Neural crest cell (in vitro differentiated cells): ENCODE data around the gene ZNF609. TPM values are rescaled to one million over a fixed set of nuclear protein-coding genes. Genes with fewer than 3 reads are reported as not detected.

Experiments used
- DNase-seq: peaks from one replicate; pipeline ENCODE4 v3.0.0; 2021; ENCODE audit warnings: low read depth, mixed read lengths, low spot score
- H3K27ac Mint-ChIP-seq: one replicate; pipeline ENCODE4 v1.8.0; 2021; ENCODE audit warnings: mild to moderate bottlenecking, mixed read lengths; ENCODE audit not compliant: unreplicated experiment
- H3K27me3 Mint-ChIP-seq: 2 replicates; pipeline ENCODE4 v1.8.0; 2021; ENCODE audit warnings: low read depth, mild to moderate bottlenecking, mixed read lengths
- H3K36me3 Mint-ChIP-seq: 2 replicates; pipeline ENCODE4 v1.8.0; 2021; ENCODE audit warnings: low read depth, mild to moderate bottlenecking, mixed read lengths
- H3K4me1 Mint-ChIP-seq: 2 replicates; pipeline ENCODE4 v1.8.0; 2021; ENCODE audit warnings: mixed read lengths
- H3K4me3 Mint-ChIP-seq: one replicate; pipeline ENCODE4 v1.8.0; 2021; ENCODE audit warnings: mild to moderate bottlenecking, mixed read lengths
- H3K9me3 Mint-ChIP-seq: 2 replicates; pipeline ENCODE4 v1.8.0; 2021; ENCODE audit warnings: mixed read lengths
- total RNA-seq: library from RNA; stranded (reverse); gene quantifications from 2 replicates; pipeline ENCODE4 v1.2.1, GENCODE V29; 2021
- TF ChIP-seq, protein P1 (sequence below): fragments of 200-600 bp; sonication (generic); conservative IDR thresholded peaks from 2 replicates; pipeline ENCODE4 v1.5.0; 2021; ENCODE audit warnings: antibody characterized with exemption, mild to moderate bottlenecking

ZNF609 gene
- total RNA-seq, 1 donor from 2014 or later, result 43.0 TPM

DNA sequence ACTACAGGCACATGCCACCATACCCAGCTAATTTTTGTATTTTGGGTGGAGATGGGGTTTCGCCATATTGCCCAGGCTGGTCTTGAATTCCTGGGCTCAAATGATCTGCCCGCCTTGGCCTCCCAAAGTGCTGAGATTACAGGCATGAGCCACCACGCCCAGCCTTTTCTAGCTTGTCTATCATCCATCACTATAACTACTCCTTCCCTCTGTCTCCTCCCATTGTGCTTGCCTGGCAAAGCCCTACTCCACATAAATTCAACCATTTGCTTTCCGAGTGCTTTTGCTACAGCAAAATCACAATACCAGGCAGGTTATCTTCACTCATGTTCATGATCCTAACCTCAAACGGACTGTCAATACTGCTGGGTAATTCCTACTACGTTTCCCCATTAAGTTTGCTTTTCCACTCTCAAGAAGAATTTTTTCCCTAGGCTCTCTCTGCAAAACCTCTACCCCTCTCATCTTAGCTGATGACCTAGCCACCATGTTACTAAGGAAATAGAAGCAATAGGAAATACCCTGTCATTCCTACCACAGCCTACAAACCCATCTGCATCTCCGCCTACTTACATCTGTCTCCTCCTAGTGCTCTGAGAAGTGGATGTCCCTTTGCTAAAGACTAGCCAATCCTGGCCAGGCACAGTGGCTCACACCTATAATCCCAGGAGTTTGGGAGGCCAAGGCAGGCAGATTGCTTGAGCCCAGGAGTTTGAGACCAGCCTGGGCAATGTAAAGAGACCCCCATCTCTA is 250.5 kb downstream of the ZNF609 start:
- Mint-ChIP-seq H3K27me3 (no peaks in the 10 kb centered on the region), H3K4me3 (peak overlapping the region; percentile 1), H3K9me3 (no peaks in the 10 kb centered on the region), H3K36me3 (peaks cover 7% of the 10 kb centered on the region), H3K27ac (peak overlapping the region; percentile 28), H3K4me1 (no peaks in the 10 kb centered on the region)
- DNase-seq, result no peak
- TF ChIP-seq, protein P1, sequence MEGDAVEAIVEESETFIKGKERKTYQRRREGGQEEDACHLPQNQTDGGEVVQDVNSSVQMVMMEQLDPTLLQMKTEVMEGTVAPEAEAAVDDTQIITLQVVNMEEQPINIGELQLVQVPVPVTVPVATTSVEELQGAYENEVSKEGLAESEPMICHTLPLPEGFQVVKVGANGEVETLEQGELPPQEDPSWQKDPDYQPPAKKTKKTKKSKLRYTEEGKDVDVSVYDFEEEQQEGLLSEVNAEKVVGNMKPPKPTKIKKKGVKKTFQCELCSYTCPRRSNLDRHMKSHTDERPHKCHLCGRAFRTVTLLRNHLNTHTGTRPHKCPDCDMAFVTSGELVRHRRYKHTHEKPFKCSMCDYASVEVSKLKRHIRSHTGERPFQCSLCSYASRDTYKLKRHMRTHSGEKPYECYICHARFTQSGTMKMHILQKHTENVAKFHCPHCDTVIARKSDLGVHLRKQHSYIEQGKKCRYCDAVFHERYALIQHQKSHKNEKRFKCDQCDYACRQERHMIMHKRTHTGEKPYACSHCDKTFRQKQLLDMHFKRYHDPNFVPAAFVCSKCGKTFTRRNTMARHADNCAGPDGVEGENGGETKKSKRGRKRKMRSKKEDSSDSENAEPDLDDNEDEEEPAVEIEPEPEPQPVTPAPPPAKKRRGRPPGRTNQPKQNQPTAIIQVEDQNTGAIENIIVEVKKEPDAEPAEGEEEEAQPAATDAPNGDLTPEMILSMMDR, result no peak

- H3K36me3 Mint-ChIP-seq, result peaks cover 6% of the 10 kb centered on the region
- no peak overlapping the region for H3K4me3 Mint-ChIP-seq
- no peaks in the 10 kb centered on the region for H3K27me3 Mint-ChIP-seq
- no peak overlapping the region for H3K27ac Mint-ChIP-seq
- H3K9me3 Mint-ChIP-seq, result no peaks in the 10 kb centered on the region
- DNase-seq, result no peak
- no peaks in the 10 kb centered on the region for H3K4me1 Mint-ChIP-seq
- TF ChIP-seq, protein P1, result no peak
Measured at GRCh38 chr15:64712353-64712752, 252.0 kb downstream of the ZNF609 start.

DNA sequence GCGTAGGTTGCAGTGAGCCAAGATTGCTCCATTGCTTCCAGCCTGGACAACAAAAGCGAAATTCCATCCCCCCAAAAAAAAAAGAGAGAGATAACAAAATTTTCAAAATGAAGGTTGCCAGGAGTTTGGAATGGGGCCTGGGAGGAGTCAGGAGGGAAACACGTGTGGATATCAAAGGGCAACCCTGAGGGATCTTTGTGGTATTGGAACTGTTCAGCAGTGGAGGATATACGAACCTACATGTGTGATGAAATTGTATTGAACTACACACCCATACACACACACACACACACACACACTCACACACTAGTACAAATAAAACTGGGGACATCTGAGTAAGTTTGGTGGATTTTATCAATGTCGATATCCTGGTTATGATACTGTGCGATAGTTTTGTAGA is 253.2 kb downstream of the ZNF609 start:
- peaks cover 6% of the 10 kb centered on the region for H3K36me3 Mint-ChIP-seq
- no peaks in the 10 kb centered on the region for H3K4me1 Mint-ChIP-seq
- no peaks in the 10 kb centered on the region for H3K27me3 Mint-ChIP-seq

DNA sequence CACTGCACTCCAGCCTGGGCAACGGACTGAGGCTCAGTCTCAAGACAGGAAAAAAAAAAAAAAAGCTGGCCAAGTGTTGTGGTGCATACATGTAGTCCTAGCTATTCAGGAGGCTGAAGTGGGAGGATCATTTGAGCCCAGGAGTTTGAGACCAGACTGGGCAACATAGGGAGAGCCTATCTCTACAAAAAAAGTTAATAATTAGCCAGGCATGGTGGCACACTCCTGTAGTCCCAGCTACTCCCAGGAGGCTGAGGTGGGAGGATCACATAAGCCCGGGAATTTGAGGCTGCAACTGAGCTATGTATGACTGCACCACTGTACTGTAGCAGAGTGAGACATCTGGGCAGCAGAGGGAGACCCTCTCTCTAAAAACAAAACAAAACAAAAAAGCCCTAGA is 256.1 kb downstream of the ZNF609 start:
- Mint-ChIP-seq H3K27me3 (no peaks in the 10 kb centered on the region), H3K4me3 (no peak overlapping the region), H3K36me3 (peaks cover 6% of the 10 kb centered on the region), H3K27ac (no peak overlapping the region), H3K9me3 (no peaks in the 10 kb centered on the region), H3K4me1 (peaks cover 3% of the 10 kb centered on the region)
- DNase-seq, result no peak
- TF ChIP-seq, protein P1, result no peak

More for the DNA sequence above, 253.2 kb downstream of the ZNF609 start:
- no peak overlapping the region for H3K4me3 Mint-ChIP-seq
- H3K9me3 Mint-ChIP-seq, result no peaks in the 10 kb centered on the region
- TF ChIP-seq, protein P1, result no peak
- DNase-seq, result no peak
- H3K27ac Mint-ChIP-seq, result no peak overlapping the region

DNA sequence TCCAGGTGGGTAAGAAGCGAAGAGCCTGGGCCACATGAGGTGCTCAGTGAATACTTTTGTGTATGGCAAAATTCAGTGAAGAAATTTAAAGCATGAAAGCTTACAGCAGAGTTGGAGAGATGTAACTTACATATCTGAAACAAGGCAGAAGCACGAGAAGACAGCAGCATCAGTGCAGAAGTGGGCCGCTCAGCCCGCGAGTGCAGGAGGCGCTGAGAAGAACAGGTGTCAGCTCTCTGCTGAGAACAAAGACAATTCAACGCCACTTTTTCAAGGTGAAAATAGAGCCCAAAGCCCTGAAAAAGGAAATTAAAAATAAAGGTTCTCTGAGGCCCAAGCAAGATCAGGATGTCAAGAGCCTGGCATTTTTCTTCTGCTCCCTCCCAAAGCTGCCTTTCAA is 256.8 kb downstream of the ZNF609 start:
- no peak overlapping the region for H3K27ac Mint-ChIP-seq
- no peaks in the 10 kb centered on the region for H3K9me3 Mint-ChIP-seq
- TF ChIP-seq, protein P1, result no peak
- no peak for DNase-seq
- H3K27me3 Mint-ChIP-seq, result no peaks in the 10 kb centered on the region
- H3K36me3 Mint-ChIP-seq, result peaks cover 6% of the 10 kb centered on the region
- H3K4me1 Mint-ChIP-seq, result peaks cover 3% of the 10 kb centered on the region
- H3K4me3 Mint-ChIP-seq, result no peak overlapping the region
